ENCODE results near the gene CYP19A1.

CYP19A1 gene

DNA sequence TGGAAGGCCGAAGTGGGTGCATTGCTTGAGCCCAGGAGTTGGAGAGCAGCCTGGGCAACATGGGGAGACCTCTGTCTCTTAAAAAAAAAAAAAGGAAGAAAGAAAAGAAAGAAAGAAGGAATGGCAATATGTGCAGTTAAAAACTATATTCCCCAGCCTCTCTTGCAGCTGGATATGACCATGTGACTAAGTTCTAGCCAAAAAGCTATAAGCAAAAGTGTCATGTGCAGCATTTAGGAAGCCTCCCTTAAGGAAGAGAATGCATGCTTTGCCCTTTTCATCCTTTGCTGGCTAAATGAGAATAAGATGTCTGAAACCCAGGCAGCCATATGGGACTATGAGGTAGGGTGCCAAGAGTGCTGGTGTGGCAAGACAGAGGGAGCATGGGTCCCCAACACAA, 21.8 kb downstream of the CYP19A1 start:
- H3K4me1 ChIP-seq (ENCODE audit: control insufficient read depth in 1 of 2, insufficient read depth in 2 of 2, low read length in 2 of 2), result peaks cover 23 to 39% of the 10 kb centered on the region in 2 experiments
- no peak overlapping the region for H3K18ac ChIP-seq (ENCODE audit: low read length)
- H4K12ac ChIP-seq (ENCODE audit: low read depth, low read length), result no peak overlapping the region
- peak overlapping the region; percentile 50 for H4K91ac ChIP-seq (ENCODE audit: low read depth, low read length)
- H3K4me3 ChIP-seq (ENCODE audit: low read depth, low read length), result no peak overlapping the region
- no peak overlapping the region for H3K4ac ChIP-seq (ENCODE audit: low read depth, low read length)
- H2AK5ac ChIP-seq (ENCODE audit: low read length), result no peak overlapping the region
- no peak overlapping the region for H2AFZ ChIP-seq (ENCODE audit: insufficient read depth, low read length, poor library complexity)
- H3K27me3 ChIP-seq (ENCODE audit: insufficient read depth, low read length), result no peaks in the 10 kb centered on the region
- H2BK120ac ChIP-seq (ENCODE audit: insufficient read depth, low read length, poor library complexity), result peak overlapping the region; percentile 41
- H3K14ac ChIP-seq (ENCODE audit: low read length), result no peak overlapping the region
- H3K27ac ChIP-seq (ENCODE audit: low read depth, low read length), result no peak overlapping the region
- peak overlapping the region; percentile 32 for H2BK5ac ChIP-seq (ENCODE audit: low read depth, low read length, poor library complexity)
- H3K23ac ChIP-seq (ENCODE audit: low read length), result no peak overlapping the region
- H3K79me1 ChIP-seq (ENCODE audit: low read length), result peaks cover 30% of the 10 kb centered on the region
- no peak overlapping the region for H3K9ac ChIP-seq (ENCODE audit: low read length)
- WGBS (ENCODE audit: extremely low coverage, insufficient coverage, insufficient read length), result no CpG with 5 or more reads among the region's 1 CpG
- H4K8ac ChIP-seq (ENCODE audit: low read depth, low read length), result no peak overlapping the region
- peaks cover 0 to 3% of the 10 kb centered on the region in 2 experiments for H3K36me3 ChIP-seq (ENCODE audit: control insufficient read depth in 1 of 2, insufficient read depth in 2 of 2, low read length in 2 of 2)
- H3K79me2 ChIP-seq (ENCODE audit: control insufficient read depth, insufficient read depth, low read length, poor library complexity), result peaks cover 5% of the 10 kb centered on the region
- peak overlapping the region; percentile 77 for H2BK12ac ChIP-seq (ENCODE audit: low read length)
- H3K4me2 ChIP-seq (ENCODE audit: low read length), result no peak overlapping the region
- no peak for DNase-seq
- no peaks in the 10 kb centered on the region for H3K9me3 ChIP-seq (ENCODE audit: insufficient read depth, low read depth, low read length)

- no peak overlapping the region for H4K12ac ChIP-seq (ENCODE audit: low read depth, low read length)
- peak overlapping the region; percentile 75 for H3K27ac ChIP-seq (ENCODE audit: low read depth, low read length)
- no peak overlapping the region for H3K18ac ChIP-seq (ENCODE audit: low read length)
- no peak overlapping the region for H2AFZ ChIP-seq (ENCODE audit: insufficient read depth, low read length, poor library complexity)
- no peak overlapping the region for H2AK5ac ChIP-seq (ENCODE audit: low read length)
- no peak overlapping the region for H3K4me3 ChIP-seq (ENCODE audit: low read depth, low read length)
- no peak overlapping the region for H4K8ac ChIP-seq (ENCODE audit: low read depth, low read length)
- H4K91ac ChIP-seq (ENCODE audit: low read depth, low read length), result peak overlapping the region; percentile 37
- WGBS (ENCODE audit: extremely low coverage, insufficient coverage, insufficient read length), result no CpG with 5 or more reads among the region's 7 CpGs
- H3K4me1 ChIP-seq (ENCODE audit: control insufficient read depth in 1 of 2, insufficient read depth in 2 of 2, low read length in 2 of 2), result peaks cover 18 to 33% of the 10 kb centered on the region in 2 experiments
- H3K79me1 ChIP-seq (ENCODE audit: low read length), result peaks cover 25% of the 10 kb centered on the region
- H2BK12ac ChIP-seq (ENCODE audit: low read length), result peak overlapping the region; percentile 15
- no peaks in the 10 kb centered on the region for H3K9me3 ChIP-seq (ENCODE audit: insufficient read depth, low read depth, low read length)
- no peak overlapping the region for H3K23ac ChIP-seq (ENCODE audit: low read length)
- H3K4ac ChIP-seq (ENCODE audit: low read depth, low read length), result no peak overlapping the region
- no peak overlapping the region for H3K4me2 ChIP-seq (ENCODE audit: low read length)
- H3K14ac ChIP-seq (ENCODE audit: low read length), result peak overlapping the region; percentile 22
- H3K9ac ChIP-seq (ENCODE audit: low read length), result no peak overlapping the region
- peaks cover 2% of the 10 kb centered on the region for H3K79me2 ChIP-seq (ENCODE audit: control insufficient read depth, insufficient read depth, low read length, poor library complexity)
- peak overlapping the region; percentile 77 for H2BK120ac ChIP-seq (ENCODE audit: insufficient read depth, low read length, poor library complexity)
- DNase-seq, result peak in 1 of 2 donors; percentile 74
- H2BK5ac ChIP-seq (ENCODE audit: low read depth, low read length, poor library complexity), result peak overlapping the region; percentile 68
- H3K27me3 ChIP-seq (ENCODE audit: insufficient read depth, low read length), result no peaks in the 10 kb centered on the region
- H3K36me3 ChIP-seq (ENCODE audit: control insufficient read depth in 1 of 2, insufficient read depth in 2 of 2, low read length in 2 of 2), result no peaks in the 10 kb centered on the region
Observed at GRCh38 chr15:51315726-51316125, 22.7 kb downstream of the CYP19A1 start.

DNA sequence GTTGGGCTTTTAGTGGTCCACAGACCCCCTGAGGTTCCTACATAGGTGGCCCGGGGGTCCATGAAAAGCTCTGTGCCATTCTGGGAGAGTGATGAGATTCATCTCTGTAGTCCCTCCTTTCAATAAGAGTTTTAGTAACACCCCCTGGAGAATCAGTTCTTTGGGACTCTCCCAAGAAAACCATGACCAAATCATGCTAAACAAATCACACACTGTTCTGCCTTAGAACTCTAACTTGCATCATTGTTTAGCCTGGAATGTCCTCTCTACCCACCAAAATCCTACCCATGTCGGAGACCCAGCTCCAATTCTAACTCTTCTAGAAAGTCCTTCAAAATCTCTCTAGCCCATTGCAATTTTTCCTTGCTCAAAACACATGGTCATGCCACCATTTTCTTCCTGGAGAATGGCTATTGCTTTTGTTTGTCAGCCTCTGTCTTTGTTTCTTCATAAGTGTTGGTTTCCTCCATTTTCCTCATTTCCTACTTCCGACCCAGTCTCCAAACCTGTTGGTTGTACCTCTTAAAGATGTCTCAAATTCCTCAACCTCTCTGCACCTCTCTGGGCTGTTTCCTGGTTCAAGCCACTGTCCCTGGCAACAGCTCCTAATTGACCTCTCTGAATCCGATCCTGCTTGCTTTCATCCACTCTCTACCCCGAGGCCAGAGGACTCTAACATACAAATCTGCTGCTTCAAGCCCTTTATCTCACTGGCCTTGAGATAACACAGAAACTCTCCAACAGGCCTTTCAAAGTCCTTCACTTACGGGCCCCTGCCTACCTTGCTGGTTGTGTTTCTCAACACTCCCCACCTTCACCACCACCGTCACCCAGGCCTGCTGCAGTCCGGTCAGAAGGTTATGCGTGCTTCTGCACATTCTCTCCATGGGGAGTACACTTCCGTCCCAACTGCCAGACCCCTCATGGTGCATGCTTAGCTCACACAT, 23.7 kb downstream of the CYP19A1 start:
- H2BK120ac ChIP-seq (ENCODE audit: insufficient read depth, low read length, poor library complexity), result peak overlapping the region; percentile 80
- peaks cover 2% of the 10 kb centered on the region for H3K79me2 ChIP-seq (ENCODE audit: control insufficient read depth, insufficient read depth, low read length, poor library complexity)
- peak overlapping the region; percentile 10 for H3K4me2 ChIP-seq (ENCODE audit: low read length)
- H3K23ac ChIP-seq (ENCODE audit: low read length), result no peak overlapping the region
- no peaks in the 10 kb centered on the region for H3K27me3 ChIP-seq (ENCODE audit: insufficient read depth, low read length)
- H3K4me3 ChIP-seq (ENCODE audit: low read depth, low read length), result no peak overlapping the region
- H3K18ac ChIP-seq (ENCODE audit: low read length), result peak overlapping the region; percentile 14
- H2AFZ ChIP-seq (ENCODE audit: insufficient read depth, low read length, poor library complexity), result no peak overlapping the region
- H3K14ac ChIP-seq (ENCODE audit: low read length), result peak overlapping the region; percentile 50
- H3K27ac ChIP-seq (ENCODE audit: low read depth, low read length), result peak overlapping the region; percentile 75
- H2BK12ac ChIP-seq (ENCODE audit: low read length), result peak overlapping the region; percentile 61
- no peak overlapping the region for H4K12ac ChIP-seq (ENCODE audit: low read depth, low read length)
- peaks cover 28% of the 10 kb centered on the region for H3K79me1 ChIP-seq (ENCODE audit: low read length)
- H3K4ac ChIP-seq (ENCODE audit: low read depth, low read length), result peak overlapping the region; percentile 26
- no peak overlapping the region for H3K9ac ChIP-seq (ENCODE audit: low read length)
- peak overlapping the region; percentile 81 for H2BK5ac ChIP-seq (ENCODE audit: low read depth, low read length, poor library complexity)
- no CpG with 5 or more reads among the region's 10 CpGs for WGBS (ENCODE audit: extremely low coverage, insufficient coverage, insufficient read length)
- peaks cover 18 to 36% of the 10 kb centered on the region in 2 experiments for H3K4me1 ChIP-seq (ENCODE audit: control insufficient read depth in 1 of 2, insufficient read depth in 2 of 2, low read length in 2 of 2)
- H3K9me3 ChIP-seq (ENCODE audit: insufficient read depth, low read depth, low read length), result no peaks in the 10 kb centered on the region
- peak; percentile 21 to 85 for DNase-seq
- peak overlapping the region; percentile 86 for H4K91ac ChIP-seq (ENCODE audit: low read depth, low read length)
- peak overlapping the region; percentile 40 for H4K8ac ChIP-seq (ENCODE audit: low read depth, low read length)
- peak overlapping the region; percentile 34 for H2AK5ac ChIP-seq (ENCODE audit: low read length)
- no peaks in the 10 kb centered on the region for H3K36me3 ChIP-seq (ENCODE audit: control insufficient read depth in 1 of 2, insufficient read depth in 2 of 2, low read length in 2 of 2)

DNA sequence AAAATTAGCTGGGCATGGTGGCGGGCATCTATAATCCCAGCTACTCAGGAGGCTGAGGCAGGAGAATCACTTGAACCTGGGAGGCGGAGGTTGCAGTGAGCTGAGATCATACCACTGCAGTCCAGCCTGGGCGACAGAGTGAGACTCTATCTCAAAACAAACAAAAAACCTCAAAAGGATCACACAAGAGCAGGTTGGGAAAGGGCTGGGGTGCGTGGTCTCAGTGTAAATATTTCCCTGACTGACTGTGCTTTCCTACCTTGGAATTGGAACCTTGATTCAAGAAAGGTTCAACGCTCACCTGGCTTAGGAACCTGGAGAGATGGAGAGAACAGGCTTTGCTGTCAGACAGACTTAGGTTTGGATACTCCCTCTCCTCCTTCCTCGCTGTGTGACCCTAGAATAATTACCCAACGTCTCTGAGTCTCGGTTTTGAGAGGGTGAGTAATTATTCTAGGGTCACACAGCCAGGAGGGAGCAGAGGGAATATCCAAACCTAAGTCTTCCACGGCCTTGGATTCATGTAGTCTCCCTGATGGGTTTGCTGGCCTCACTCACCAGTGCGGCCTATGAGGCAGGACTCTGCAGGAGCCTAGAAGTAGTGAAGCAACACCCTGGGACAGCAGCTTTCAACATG, 24.6 kb downstream of the CYP19A1 start:
- Histone ChIP-seq H4K12ac (ENCODE audit: low read depth, low read length) (no peak overlapping the region), H3K14ac (ENCODE audit: low read length) (peak overlapping the region; percentile 50), H3K4ac (ENCODE audit: low read depth, low read length) (peak overlapping the region; percentile 26), H3K79me1 (ENCODE audit: low read length) (peaks cover 27% of the 10 kb centered on the region), H2AFZ (ENCODE audit: insufficient read depth, low read length, poor library complexity) (no peak overlapping the region), H3K18ac (ENCODE audit: low read length) (peak overlapping the region; percentile 14), H3K27me3 (ENCODE audit: insufficient read depth, low read length) (no peaks in the 10 kb centered on the region), H2BK5ac (ENCODE audit: low read depth, low read length, poor library complexity) (peak overlapping the region; percentile 81), H2BK12ac (ENCODE audit: low read length) (peak overlapping the region; percentile 61), H3K79me2 (ENCODE audit: control insufficient read depth, insufficient read depth, low read length, poor library complexity) (peaks cover 2% of the 10 kb centered on the region), H4K8ac (ENCODE audit: low read depth, low read length) (peak overlapping the region; percentile 49), H4K91ac (ENCODE audit: low read depth, low read length) (peak overlapping the region; percentile 86), H3K9me3 (ENCODE audit: insufficient read depth, low read depth, low read length) (no peaks in the 10 kb centered on the region), H3K36me3 (ENCODE audit: control insufficient read depth in 1 of 2, insufficient read depth in 2 of 2, low read length in 2 of 2) (no peaks in the 10 kb centered on the region), H3K4me3 (ENCODE audit: low read depth, low read length) (no peak overlapping the region), H2BK120ac (ENCODE audit: insufficient read depth, low read length, poor library complexity) (peak overlapping the region; percentile 80), H3K9ac (ENCODE audit: low read length) (no peak overlapping the region), H3K27ac (ENCODE audit: low read depth, low read length) (peak overlapping the region; percentile 75), H2AK5ac (ENCODE audit: low read length) (peak overlapping the region; percentile 34), H3K23ac (ENCODE audit: low read length) (no peak overlapping the region), H3K4me2 (ENCODE audit: low read length) (no peak overlapping the region), H3K4me1 (ENCODE audit: control insufficient read depth in 1 of 2, insufficient read depth in 2 of 2, low read length in 2 of 2) (peaks cover 18 to 34% of the 10 kb centered on the region in 2 experiments)
- WGBS (ENCODE audit: extremely low coverage, insufficient coverage, insufficient read length), result no CpG with 5 or more reads among the region's 10 CpGs
- no peak for DNase-seq

Measured in trophoblast cell (in vitro differentiated cells and primary cell).